HEK293 (cell line): ENCODE data around the gene MN1.

Experiments used
- GLI2 ChIP-seq: fragments of 450-650 bp; formaldehyde crosslinking; IDR thresholded peaks from 2 replicates; pipeline ENCODE4; 2017; ENCODE audit warnings: missing biosample characterization, missing genetic modification characterization, low read depth, borderline replicate concordance
- GLIS1 ChIP-seq: fragments of 450-650 bp; formaldehyde crosslinking; IDR thresholded peaks from 2 replicates; pipeline ENCODE4 v1.5.1; 2016; ENCODE audit warnings: missing biosample characterization, missing genetic modification characterization
- KLF16 ChIP-seq: fragments of 450-650 bp; formaldehyde crosslinking; IDR thresholded peaks from 2 replicates; pipeline ENCODE4 v1.5.1; 2017; ENCODE audit warnings: missing biosample characterization, missing genetic modification characterization
- KLF8 ChIP-seq: fragments of 450-650 bp; formaldehyde crosslinking; IDR thresholded peaks from 2 replicates; pipeline ENCODE4 v1.5.1; 2016; ENCODE audit warnings: missing biosample characterization, missing genetic modification characterization
- OVOL3 ChIP-seq: fragments of 450-650 bp; formaldehyde crosslinking; IDR thresholded peaks from 2 replicates; pipeline ENCODE4 v1.5.1; 2016; ENCODE audit warnings: missing biosample characterization, missing genetic modification characterization
- TCF7L2 ChIP-seq: IDR thresholded peaks from 2 replicates; pipeline ENCODE4 v1.6.1; 2011; ENCODE audit warnings: low read depth, mild to moderate bottlenecking, inconsistent platforms, low read length, moderate library complexity, borderline replicate concordance
- YY1 ChIP-seq: fragments of 450-650 bp; formaldehyde crosslinking; IDR thresholded peaks from 2 replicates; pipeline ENCODE4 v1.5.1; 2018; ENCODE audit warnings: missing biosample characterization, missing genetic modification characterization
- YY2 ChIP-seq: fragments of 450-650 bp; formaldehyde crosslinking; IDR thresholded peaks from 2 replicates; pipeline ENCODE4 v1.5.1; 2016; ENCODE audit warnings: missing biosample characterization, missing genetic modification characterization
- ZFHX2 ChIP-seq: fragments of 450-650 bp; formaldehyde crosslinking; conservative IDR thresholded peaks from 2 replicates; pipeline ENCODE4 v1.5.1; 2016; ENCODE audit warnings: missing biosample characterization, missing genetic modification characterization
- ZFP41 ChIP-seq: fragments of 450-650 bp; formaldehyde crosslinking; IDR thresholded peaks from 2 replicates; pipeline ENCODE4 v1.5.1; 2016; ENCODE audit warnings: missing biosample characterization, missing genetic modification characterization, borderline replicate concordance
- ZIC2 ChIP-seq: fragments of 450-650 bp; formaldehyde crosslinking; IDR thresholded peaks from 2 replicates; pipeline ENCODE4 v1.5.1; 2016; ENCODE audit warnings: missing biosample characterization, missing genetic modification characterization
- ZNF155 ChIP-seq: fragments of 450-650 bp; formaldehyde crosslinking; IDR thresholded peaks from 2 replicates; pipeline ENCODE4 v1.5.1; 2016; ENCODE audit warnings: missing biosample characterization, missing genetic modification characterization
- ZNF169 ChIP-seq: fragments of 450-650 bp; formaldehyde crosslinking; IDR thresholded peaks from 2 replicates; pipeline ENCODE4 v1.5.1; 2016; ENCODE audit warnings: missing biosample characterization, missing genetic modification characterization
- ZNF202 ChIP-seq: fragments of 450-650 bp; formaldehyde crosslinking; IDR thresholded peaks from 2 replicates; pipeline ENCODE4 v1.5.1; 2016; ENCODE audit warnings: missing biosample characterization, missing genetic modification characterization, borderline replicate concordance
- ZNF248 ChIP-seq: fragments of 450-650 bp; formaldehyde crosslinking; IDR thresholded peaks from 2 replicates; pipeline ENCODE4 v1.5.1; 2017; ENCODE audit warnings: missing biosample characterization, missing genetic modification characterization
- ZNF311 ChIP-seq: fragments of 450-650 bp; formaldehyde crosslinking; IDR thresholded peaks from 2 replicates; pipeline ENCODE4 v1.5.1; 2017; ENCODE audit warnings: missing biosample characterization, missing genetic modification characterization, borderline replicate concordance
- ZNF350 ChIP-seq: fragments of 450-650 bp; formaldehyde crosslinking; IDR thresholded peaks from 2 replicates; pipeline ENCODE4 v1.5.0; 2017; ENCODE audit warnings: missing biosample characterization, mild to moderate bottlenecking, missing genetic modification characterization
- ZNF416 ChIP-seq: fragments of 450-650 bp; formaldehyde crosslinking; IDR thresholded peaks from 2 replicates; pipeline ENCODE4 v1.5.1; 2016; ENCODE audit warnings: missing biosample characterization, missing genetic modification characterization
- ZNF48 ChIP-seq: fragments of 450-650 bp; formaldehyde crosslinking; IDR thresholded peaks from 2 replicates; pipeline ENCODE4 v1.5.1; 2016; ENCODE audit warnings: missing biosample characterization, missing genetic modification characterization
- ZNF585B ChIP-seq: fragments of 450-650 bp; formaldehyde crosslinking; IDR thresholded peaks from 2 replicates; pipeline ENCODE4 v1.5.1; 2016; ENCODE audit warnings: missing biosample characterization, missing genetic modification characterization
- ZNF664 ChIP-seq: fragments of 450-650 bp; formaldehyde crosslinking; IDR thresholded peaks from 2 replicates; pipeline ENCODE4 v1.5.1; 2016; ENCODE audit warnings: missing biosample characterization, missing genetic modification characterization
- ZSCAN16 ChIP-seq: fragments of 450-650 bp; formaldehyde crosslinking; IDR thresholded peaks from 2 replicates; pipeline ENCODE4 v1.5.1; 2016; ENCODE audit warnings: missing biosample characterization, missing genetic modification characterization
- TF ChIP-seq, protein P1 (sequence below): fragments of 450-650 bp; formaldehyde crosslinking; IDR thresholded peaks from 2 replicates; pipeline ENCODE4 v1.5.1; 2016; ENCODE audit warnings: missing biosample characterization, missing genetic modification characterization, low read depth
- TF ChIP-seq, protein P2 (sequence below): fragments of 450-650 bp; formaldehyde crosslinking; IDR thresholded peaks from 2 replicates; pipeline ENCODE4 v1.5.1; 2016; ENCODE audit warnings: missing biosample characterization, missing genetic modification characterization
- TF ChIP-seq, protein P3 (sequence below): fragments of 450-650 bp; formaldehyde crosslinking; IDR thresholded peaks from 2 replicates; pipeline ENCODE4 v1.5.1; 2016; ENCODE audit warnings: missing biosample characterization, missing genetic modification characterization
- TF ChIP-seq, protein P4 (sequence below): fragments of 450-650 bp; formaldehyde crosslinking; IDR thresholded peaks from 2 replicates; pipeline ENCODE4 v1.5.1; 2017; ENCODE audit warnings: missing biosample characterization, missing genetic modification characterization
- TF ChIP-seq, protein P5 (sequence below): fragments of 450-650 bp; formaldehyde crosslinking; IDR thresholded peaks from 2 replicates; pipeline ENCODE4 v1.5.1; 2016; ENCODE audit warnings: missing biosample characterization, missing genetic modification characterization, borderline replicate concordance
- TF ChIP-seq, protein P6 (sequence below): fragments of 450-650 bp; formaldehyde crosslinking; IDR thresholded peaks from 2 replicates; pipeline ENCODE4 v1.5.1; 2016; ENCODE audit warnings: missing biosample characterization, missing genetic modification characterization

Gene MN1

DNA sequence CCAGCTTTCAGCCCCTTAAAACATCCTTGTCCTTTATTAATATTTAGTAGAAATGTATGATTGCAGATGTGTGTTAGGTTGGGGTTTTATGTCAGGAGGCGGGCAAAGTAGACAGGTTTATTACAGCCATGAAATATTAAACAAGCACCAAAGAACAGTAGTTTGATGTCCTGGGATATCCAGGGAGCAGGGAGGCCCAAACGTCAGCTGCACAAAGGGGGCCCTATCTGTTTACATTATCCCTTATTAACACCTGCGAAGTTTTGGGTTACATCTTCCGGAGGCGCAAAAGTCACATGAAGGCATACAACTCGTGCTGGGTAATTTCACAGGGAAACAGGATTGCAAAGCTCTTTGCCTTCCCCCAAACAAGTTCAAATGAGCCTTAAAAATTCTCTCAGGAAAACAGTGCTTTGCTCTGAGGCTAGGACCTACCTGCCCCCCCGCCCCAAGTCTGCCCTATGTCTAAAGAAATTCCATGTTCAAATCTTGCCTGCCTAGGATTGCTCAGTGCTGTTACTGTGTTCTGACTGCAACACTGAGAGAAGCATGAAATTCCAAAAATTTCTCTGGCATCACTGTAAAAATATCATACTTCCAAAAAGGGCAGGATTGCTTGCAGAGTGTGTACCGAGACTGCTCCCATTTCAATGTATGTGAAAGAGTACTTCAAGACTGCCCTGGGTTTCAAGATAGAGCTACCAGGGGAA, 8.9 kb downstream of the MN1 start (continued):
- TF ChIP-seq ZNF48, result no peak
- TF ChIP-seq, protein P1, sequence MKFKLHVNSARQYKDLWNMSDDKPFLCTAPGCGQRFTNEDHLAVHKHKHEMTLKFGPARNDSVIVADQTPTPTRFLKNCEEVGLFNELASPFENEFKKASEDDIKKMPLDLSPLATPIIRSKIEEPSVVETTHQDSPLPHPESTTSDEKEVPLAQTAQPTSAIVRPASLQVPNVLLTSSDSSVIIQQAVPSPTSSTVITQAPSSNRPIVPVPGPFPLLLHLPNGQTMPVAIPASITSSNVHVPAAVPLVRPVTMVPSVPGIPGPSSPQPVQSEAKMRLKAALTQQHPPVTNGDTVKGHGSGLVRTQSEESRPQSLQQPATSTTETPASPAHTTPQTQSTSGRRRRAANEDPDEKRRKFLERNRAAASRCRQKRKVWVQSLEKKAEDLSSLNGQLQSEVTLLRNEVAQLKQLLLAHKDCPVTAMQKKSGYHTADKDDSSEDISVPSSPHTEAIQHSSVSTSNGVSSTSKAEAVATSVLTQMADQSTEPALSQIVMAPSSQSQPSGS (tag by site-specific recombination), result no peak
- TF ChIP-seq, protein P2, sequence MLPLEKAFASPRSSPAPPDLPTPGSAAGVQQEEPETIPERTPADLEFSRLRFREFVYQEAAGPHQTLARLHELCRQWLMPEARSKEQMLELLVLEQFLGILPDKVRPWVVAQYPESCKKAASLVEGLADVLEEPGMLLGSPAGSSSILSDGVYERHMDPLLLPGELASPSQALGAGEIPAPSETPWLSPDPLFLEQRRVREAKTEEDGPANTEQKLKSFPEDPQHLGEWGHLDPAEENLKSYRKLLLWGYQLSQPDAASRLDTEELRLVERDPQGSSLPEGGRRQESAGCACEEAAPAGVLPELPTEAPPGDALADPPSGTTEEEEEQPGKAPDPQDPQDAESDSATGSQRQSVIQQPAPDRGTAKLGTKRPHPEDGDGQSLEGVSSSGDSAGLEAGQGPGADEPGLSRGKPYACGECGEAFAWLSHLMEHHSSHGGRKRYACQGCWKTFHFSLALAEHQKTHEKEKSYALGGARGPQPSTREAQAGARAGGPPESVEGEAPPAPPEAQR, result no peak
- no peak for TF ChIP-seq OVOL3 (tag by site-specific recombination)
- TF ChIP-seq ZFHX2 (tag by site-specific recombination), result no peak
- TF ChIP-seq ZIC2, result peak; percentile 40; the same call in 1 of the 2 replicates
- no peak for TF ChIP-seq ZNF311 (tag by site-specific recombination)
- TF ChIP-seq ZNF350 (tag by site-specific recombination), result no peak
- TF ChIP-seq ZNF248 (tag by site-specific recombination), result no peak
- no peak for TF ChIP-seq GLI2 (tag by site-specific recombination)
- peak; percentile 65 for TF ChIP-seq ZNF585B (tag by site-specific recombination)
- no peak for TF ChIP-seq ZNF155 (tag by site-specific recombination)
- no peak for TF ChIP-seq ZNF169 (tag by site-specific recombination)
- no peak for TF ChIP-seq YY2 (tag by site-specific recombination)
- TF ChIP-seq, protein P3, sequence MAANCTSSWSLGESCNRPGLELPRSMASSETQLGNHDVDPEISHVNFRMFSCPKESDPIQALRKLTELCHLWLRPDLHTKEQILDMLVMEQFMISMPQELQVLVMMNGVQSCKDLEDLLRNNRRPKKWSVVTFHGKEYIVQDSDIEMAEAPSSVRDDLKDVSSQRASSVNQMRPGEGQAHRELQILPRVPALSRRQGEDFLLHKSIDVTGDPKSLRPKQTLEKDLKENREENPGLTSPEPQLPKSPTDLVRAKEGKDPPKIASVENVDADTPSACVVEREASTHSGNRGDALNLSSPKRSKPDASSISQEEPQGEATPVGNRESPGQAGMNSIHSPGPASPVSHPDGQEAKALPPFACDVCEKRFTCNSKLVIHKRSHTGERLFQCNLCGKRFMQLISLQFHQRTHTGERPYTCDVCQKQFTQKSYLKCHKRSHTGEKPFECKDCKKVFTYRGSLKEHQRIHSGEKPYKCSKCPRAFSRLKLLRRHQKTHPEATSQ (tag by site-specific recombination), result no peak
- TF ChIP-seq KLF16 (tag by site-specific recombination), result no peak
- TF ChIP-seq TCF7L2, result peak; percentile 59
- TF ChIP-seq, protein P4, sequence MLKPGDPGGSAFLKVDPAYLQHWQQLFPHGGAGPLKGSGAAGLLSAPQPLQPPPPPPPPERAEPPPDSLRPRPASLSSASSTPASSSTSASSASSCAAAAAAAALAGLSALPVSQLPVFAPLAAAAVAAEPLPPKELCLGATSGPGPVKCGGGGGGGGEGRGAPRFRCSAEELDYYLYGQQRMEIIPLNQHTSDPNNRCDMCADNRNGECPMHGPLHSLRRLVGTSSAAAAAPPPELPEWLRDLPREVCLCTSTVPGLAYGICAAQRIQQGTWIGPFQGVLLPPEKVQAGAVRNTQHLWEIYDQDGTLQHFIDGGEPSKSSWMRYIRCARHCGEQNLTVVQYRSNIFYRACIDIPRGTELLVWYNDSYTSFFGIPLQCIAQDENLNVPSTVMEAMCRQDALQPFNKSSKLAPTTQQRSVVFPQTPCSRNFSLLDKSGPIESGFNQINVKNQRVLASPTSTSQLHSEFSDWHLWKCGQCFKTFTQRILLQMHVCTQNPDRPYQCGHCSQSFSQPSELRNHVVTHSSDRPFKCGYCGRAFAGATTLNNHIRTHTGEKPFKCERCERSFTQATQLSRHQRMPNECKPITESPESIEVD (tag by site-specific recombination), result peak; percentile 21; the same call in 1 of the 2 replicates
- TF ChIP-seq, protein P5, sequence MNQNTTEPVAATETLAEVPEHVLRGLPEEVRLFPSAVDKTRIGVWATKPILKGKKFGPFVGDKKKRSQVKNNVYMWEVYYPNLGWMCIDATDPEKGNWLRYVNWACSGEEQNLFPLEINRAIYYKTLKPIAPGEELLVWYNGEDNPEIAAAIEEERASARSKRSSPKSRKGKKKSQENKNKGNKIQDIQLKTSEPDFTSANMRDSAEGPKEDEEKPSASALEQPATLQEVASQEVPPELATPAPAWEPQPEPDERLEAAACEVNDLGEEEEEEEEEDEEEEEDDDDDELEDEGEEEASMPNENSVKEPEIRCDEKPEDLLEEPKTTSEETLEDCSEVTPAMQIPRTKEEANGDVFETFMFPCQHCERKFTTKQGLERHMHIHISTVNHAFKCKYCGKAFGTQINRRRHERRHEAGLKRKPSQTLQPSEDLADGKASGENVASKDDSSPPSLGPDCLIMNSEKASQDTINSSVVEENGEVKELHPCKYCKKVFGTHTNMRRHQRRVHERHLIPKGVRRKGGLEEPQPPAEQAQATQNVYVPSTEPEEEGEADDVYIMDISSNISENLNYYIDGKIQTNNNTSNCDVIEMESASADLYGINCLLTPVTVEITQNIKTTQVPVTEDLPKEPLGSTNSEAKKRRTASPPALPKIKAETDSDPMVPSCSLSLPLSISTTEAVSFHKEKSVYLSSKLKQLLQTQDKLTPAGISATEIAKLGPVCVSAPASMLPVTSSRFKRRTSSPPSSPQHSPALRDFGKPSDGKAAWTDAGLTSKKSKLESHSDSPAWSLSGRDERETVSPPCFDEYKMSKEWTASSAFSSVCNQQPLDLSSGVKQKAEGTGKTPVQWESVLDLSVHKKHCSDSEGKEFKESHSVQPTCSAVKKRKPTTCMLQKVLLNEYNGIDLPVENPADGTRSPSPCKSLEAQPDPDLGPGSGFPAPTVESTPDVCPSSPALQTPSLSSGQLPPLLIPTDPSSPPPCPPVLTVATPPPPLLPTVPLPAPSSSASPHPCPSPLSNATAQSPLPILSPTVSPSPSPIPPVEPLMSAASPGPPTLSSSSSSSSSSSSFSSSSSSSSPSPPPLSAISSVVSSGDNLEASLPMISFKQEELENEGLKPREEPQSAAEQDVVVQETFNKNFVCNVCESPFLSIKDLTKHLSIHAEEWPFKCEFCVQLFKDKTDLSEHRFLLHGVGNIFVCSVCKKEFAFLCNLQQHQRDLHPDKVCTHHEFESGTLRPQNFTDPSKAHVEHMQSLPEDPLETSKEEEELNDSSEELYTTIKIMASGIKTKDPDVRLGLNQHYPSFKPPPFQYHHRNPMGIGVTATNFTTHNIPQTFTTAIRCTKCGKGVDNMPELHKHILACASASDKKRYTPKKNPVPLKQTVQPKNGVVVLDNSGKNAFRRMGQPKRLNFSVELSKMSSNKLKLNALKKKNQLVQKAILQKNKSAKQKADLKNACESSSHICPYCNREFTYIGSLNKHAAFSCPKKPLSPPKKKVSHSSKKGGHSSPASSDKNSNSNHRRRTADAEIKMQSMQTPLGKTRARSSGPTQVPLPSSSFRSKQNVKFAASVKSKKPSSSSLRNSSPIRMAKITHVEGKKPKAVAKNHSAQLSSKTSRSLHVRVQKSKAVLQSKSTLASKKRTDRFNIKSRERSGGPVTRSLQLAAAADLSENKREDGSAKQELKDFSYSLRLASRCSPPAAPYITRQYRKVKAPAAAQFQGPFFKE, result no peak
- TF ChIP-seq ZNF202 (tag by site-specific recombination), result no peak
- TF ChIP-seq, protein P6, sequence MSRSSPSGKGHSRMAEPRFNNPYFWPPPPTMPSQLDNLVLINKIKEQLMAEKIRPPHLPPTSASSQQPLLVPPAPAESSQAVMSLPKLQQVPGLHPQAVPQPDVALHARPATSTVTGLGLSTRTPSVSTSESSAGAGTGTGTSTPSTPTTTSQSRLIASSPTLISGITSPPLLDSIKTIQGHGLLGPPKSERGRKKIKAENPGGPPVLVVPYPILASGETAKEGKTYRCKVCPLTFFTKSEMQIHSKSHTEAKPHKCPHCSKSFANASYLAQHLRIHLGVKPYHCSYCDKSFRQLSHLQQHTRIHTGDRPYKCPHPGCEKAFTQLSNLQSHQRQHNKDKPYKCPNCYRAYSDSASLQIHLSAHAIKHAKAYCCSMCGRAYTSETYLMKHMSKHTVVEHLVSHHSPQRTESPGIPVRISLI, result no peak
- peak; percentile 41 for TF ChIP-seq KLF8 (tag by site-specific recombination)
- TF ChIP-seq ZNF664 (tag by site-specific recombination), result no peak
- no peak for TF ChIP-seq YY1
- TF ChIP-seq ZSCAN16 (tag by site-specific recombination), result no peak
- TF ChIP-seq ZFP41 (tag by site-specific recombination), result no peak
- no peak for TF ChIP-seq ZNF416
- TF ChIP-seq GLIS1 (tag by site-specific recombination), result peak; percentile 96
